ENCODE data around the gene UROD.

DNA sequence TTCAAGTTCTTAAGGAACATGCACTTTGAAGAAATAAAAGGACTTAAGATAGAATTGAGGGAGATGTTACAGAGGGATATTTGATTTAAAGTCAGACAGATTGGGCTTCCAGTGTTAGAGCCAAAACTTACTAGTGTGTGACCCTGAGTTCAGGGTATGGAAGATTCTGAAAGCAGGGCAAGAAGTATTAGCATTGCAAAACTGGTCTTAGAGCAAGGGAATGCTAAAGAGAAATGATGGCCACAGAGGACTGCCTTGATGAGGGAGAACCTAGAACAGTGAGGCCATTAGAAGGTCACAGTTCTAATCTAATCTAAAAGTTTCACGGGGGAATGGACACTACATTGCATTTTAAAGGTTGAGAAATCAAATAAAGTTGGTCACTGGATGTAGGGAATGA is 45.5 kb downstream of the UROD start:
- TF ChIP-seq GATA2 (IDR thresholded peaks at IDR 0.05; ENCODE audit: low read depth, low read length) (no peak), GATA3 (IDR thresholded peaks at IDR 0.05; ENCODE audit: low read depth, low read length) (no peak)
